Eye (tissue), 1 donor: ENCODE data around the gene KCNK16.

ENCODE experiments used
- DNase-seq: peaks from one replicate; pipeline ENCODE4 v3.0.0-alpha.2; 2015

KCNK16 gene

DNA sequence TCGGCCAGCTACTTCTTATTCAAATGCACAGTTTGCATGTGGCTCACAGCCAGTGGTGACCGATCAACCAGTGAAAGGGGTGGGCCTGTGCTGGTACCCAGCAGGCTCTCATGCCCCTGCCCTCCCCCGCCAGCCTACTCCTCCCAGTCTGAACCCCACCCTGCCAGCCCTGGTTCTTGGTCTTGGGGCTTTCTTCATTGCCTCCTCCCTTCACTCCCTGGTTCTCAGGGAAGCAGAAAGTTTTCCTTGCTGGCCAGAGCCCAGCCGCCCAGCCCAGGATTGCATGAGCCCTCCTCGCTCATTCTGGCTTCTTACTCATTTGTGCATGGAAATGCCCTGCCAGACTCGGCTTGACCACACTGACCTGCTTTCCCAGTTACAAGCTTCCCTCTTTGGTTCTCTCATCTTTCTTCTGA lies 49.1 kb downstream of the KCNK16 start:
- DNase-seq, result no peak

DNA sequence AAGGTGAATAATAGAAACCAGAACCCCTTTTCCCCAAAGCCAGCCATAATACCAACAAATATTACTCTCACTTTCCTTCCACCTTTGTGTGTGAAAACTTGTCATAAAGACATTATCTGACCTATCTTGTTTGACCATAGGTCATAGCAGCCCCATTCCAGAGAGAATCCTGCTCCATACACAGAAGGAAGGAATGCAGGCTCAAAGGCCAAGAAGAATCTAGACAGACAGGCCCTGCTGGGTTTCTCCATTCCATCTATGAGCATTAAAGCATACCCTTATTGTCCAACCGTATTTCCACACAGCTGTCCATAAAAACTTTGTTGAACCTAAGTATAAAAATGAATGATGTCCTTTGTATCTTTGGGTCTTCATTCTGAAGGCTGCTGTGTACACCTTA lies 52.5 kb downstream of the KCNK16 start:
- no peak for DNase-seq

GRCh38 chr6:39268721-39269120 lies 53.8 kb downstream of the KCNK16 start:
- no peak for DNase-seq

GRCh38 chr6:39268171-39268570 lies 54.3 kb downstream of the KCNK16 start:
- no peak for DNase-seq

- DNase-seq, result no peak
These were observed 55.6 kb downstream of the KCNK16 start for GRCh38 chr6:39266782-39267355.

- no peak for DNase-seq
These were observed 56.1 kb downstream of the KCNK16 start for GRCh38 chr6:39266375-39266774.
